Loucy (cell line): ENCODE results near the gene PFKFB3.

ENCODE experiments used
- EZH2phosphoT487 ChIP-seq: fragments of 200-600 bp; IDR thresholded peaks from 2 replicates; pipeline ENCODE4 v1.6.1; 2018; ENCODE audit warnings: antibody characterized with exemption, mild to moderate bottlenecking, moderate library complexity, borderline replicate concordance
- TF ChIP-seq, protein P1 (sequence below): fragments of 200-600 bp; sonication (generic); conservative IDR thresholded peaks from 2 replicates; pipeline ENCODE4 v1.5.1; 2014; ENCODE audit warnings: mild to moderate bottlenecking, antibody characterized with exemption, low read length

DNA sequence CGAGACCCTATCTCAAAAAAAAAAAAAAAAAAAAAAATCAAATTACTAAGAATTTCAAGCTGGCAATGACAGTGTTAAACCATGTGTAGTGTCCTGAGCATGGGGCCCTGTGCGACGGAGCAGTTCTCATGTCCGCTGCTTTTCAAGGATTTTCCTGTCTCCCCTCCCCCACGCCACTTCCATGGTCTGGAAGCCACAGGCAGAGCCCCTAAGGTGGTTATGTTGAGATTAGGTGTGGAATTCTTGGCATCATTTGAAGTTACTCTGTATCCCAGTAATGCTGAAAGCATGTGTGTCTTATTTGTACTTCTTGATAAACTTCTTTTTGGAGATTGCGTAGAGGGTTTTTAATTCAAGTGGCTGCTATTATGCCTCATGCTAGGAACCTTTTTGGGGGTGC lies 65.2 kb downstream of the PFKFB3 start:
- TF ChIP-seq, protein P1, sequence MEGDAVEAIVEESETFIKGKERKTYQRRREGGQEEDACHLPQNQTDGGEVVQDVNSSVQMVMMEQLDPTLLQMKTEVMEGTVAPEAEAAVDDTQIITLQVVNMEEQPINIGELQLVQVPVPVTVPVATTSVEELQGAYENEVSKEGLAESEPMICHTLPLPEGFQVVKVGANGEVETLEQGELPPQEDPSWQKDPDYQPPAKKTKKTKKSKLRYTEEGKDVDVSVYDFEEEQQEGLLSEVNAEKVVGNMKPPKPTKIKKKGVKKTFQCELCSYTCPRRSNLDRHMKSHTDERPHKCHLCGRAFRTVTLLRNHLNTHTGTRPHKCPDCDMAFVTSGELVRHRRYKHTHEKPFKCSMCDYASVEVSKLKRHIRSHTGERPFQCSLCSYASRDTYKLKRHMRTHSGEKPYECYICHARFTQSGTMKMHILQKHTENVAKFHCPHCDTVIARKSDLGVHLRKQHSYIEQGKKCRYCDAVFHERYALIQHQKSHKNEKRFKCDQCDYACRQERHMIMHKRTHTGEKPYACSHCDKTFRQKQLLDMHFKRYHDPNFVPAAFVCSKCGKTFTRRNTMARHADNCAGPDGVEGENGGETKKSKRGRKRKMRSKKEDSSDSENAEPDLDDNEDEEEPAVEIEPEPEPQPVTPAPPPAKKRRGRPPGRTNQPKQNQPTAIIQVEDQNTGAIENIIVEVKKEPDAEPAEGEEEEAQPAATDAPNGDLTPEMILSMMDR = no peak
- no peak for TF ChIP-seq EZH2phosphoT487
